Subcutaneous adipose tissue (tissue), 4 donors: Measurements from ENCODE around the gene COX7A2. TPM values are rescaled to one million over a fixed set of nuclear protein-coding genes. Genes with fewer than 3 reads are reported as not detected.

Experiments used
- total RNA-seq, 4 donors: library from RNA; depleted of rRNA; stranded (reverse); fragments of >200 nt; gene quantifications; one replicate each; pipeline ENCODE4 v1.1.0, GENCODE V29; 2016
- TF ChIP-seq, protein P1 (sequence below): fragments of 450-650 bp; IDR thresholded peaks from one replicate; pipeline ENCODE4 v1.5.1; 2016; ENCODE audit warnings: low read depth, mild to moderate bottlenecking, control low read depth, antibody characterized with exemption, moderate library complexity

COX7A2 gene
- total RNA-seq, 4 donors from 2014 or later = 185 to 343 (median 263) TPM

DNA sequence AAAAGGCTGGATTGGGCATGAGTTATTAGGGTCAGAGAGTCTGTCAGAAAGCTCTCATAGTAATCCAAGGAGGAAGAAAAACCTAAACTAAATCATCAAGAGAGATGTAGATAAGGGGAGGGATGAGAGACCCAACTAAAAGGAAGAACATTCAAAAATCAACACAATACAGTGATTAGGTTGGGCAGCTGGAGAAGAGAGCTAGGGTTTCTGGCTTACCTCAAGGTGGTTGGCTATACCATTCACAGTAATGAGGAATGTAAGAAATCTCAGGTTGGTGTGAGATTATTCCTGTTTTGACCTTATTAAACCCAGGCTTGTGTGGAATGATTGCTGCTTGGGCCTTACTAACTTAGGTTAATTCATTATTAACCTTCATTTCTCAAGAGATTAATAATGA lies 6.2 kb upstream of the COX7A2 start:
- TF ChIP-seq, protein P1, sequence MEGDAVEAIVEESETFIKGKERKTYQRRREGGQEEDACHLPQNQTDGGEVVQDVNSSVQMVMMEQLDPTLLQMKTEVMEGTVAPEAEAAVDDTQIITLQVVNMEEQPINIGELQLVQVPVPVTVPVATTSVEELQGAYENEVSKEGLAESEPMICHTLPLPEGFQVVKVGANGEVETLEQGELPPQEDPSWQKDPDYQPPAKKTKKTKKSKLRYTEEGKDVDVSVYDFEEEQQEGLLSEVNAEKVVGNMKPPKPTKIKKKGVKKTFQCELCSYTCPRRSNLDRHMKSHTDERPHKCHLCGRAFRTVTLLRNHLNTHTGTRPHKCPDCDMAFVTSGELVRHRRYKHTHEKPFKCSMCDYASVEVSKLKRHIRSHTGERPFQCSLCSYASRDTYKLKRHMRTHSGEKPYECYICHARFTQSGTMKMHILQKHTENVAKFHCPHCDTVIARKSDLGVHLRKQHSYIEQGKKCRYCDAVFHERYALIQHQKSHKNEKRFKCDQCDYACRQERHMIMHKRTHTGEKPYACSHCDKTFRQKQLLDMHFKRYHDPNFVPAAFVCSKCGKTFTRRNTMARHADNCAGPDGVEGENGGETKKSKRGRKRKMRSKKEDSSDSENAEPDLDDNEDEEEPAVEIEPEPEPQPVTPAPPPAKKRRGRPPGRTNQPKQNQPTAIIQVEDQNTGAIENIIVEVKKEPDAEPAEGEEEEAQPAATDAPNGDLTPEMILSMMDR = no peak

GRCh38 chr6:75246386-75246785 lies 2.8 kb upstream of the COX7A2 start:
- TF ChIP-seq, protein P1 = no peak

DNA sequence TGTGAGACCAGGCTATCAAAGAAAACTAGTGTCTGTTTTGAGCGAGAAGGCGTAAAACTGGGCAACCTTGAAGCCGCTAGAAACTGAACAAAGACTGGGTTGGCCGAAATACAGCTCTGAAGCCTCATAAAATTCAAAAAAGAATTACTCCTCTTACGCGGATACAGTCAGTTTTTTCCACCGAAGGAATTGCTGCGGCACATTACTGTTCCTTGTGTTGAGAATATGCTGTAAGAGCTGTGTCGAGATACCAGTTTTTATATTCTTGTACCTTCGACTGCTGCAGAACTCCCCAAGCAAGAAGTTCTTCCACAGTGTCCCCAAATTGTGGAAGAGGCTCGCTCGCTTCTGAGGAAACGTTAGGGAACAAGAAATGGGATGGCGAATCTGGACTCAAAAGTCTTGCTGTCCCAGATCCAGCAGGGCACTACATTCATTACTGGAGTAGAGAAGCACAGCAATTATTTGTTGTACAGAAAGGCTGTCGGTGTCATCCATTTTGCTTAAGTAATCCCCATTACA lies 523 bp upstream of the COX7A2 start:
- TF ChIP-seq, protein P1 = no peak

GRCh38 chr6:75236630-75237029 lies 7.0 kb downstream of the COX7A2 start:
- TF ChIP-seq, protein P1 = no peak

GRCh38 chr6:75235271-75235670 lies 8.3 kb downstream of the COX7A2 start:
- TF ChIP-seq, protein P1 = no peak

- TF ChIP-seq, protein P1 = no peak
Measured at GRCh38 chr6:75234126-75234865, 9.3 kb downstream of the COX7A2 start.

DNA sequence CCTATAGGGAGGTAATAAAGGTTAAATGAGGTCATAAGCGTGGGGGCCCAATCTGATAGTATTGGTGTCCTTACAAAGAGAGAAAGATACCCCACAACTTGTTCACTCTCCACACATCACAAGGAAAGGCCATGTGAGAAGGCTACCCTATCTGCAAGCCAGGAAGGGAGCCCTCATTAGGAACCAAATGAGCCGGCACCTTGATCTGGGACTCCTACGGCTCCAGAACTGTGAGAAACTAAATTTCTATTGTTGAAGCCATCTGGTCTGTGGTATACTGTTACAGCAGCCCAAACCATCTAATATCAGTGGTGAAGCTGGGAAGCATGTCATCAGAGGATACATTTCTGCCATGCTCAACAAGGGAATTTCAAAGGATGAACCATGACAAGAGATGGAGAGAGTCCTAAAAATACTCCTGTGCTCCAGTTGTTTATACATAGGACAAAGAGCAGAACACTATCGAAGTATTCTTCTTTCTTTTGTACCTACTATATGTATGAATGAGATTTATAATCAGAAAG lies 10.4 kb downstream of the COX7A2 start:
- TF ChIP-seq, protein P1 = no peak
